GM19455 (cell line): ENCODE data around the gene EVC2.

Experiments
- ATAC-seq: cut with Tn5 transposase; IDR thresholded peaks from one replicate; pipeline ENCODE4 v1.9.1; 2021; ENCODE audit not compliant: unreplicated experiment

The EVC2 gene

GRCh38 chr4:5568336-5568735, 140.0 kb downstream of the EVC2 start:
- ATAC-seq = no peak

GRCh38 chr4:5566991-5567390, 141.4 kb downstream of the EVC2 start:
- ATAC-seq = no peak

DNA sequence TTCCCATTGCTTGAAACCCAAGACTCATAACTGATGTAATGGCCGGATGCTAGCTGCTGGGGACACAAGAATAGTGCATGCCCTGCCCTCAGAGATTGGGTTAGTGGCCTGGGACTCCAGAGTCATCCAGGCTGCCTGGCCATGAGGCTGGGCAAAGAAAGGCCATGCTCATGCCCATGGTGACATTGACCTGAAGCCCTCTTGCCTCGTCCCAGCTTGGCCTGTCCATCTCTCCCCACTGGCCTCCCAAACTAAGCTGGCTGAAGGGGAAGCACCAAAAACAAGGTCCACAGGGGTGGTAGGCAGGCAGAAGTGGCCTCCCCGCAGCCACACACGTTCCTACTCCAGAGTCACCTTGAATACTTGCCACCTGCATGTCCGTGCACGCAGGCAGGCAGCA, 141.8 kb downstream of the EVC2 start:
- no peak for ATAC-seq

- ATAC-seq = no peak
Observed at GRCh38 chr4:5563856-5564255, 144.5 kb downstream of the EVC2 start.

- no peak for ATAC-seq
Observed at GRCh38 chr4:5562476-5562875, 145.9 kb downstream of the EVC2 start.

GRCh38 chr4:5561286-5561685, 147.1 kb downstream of the EVC2 start:
- ATAC-seq = no peak

DNA sequence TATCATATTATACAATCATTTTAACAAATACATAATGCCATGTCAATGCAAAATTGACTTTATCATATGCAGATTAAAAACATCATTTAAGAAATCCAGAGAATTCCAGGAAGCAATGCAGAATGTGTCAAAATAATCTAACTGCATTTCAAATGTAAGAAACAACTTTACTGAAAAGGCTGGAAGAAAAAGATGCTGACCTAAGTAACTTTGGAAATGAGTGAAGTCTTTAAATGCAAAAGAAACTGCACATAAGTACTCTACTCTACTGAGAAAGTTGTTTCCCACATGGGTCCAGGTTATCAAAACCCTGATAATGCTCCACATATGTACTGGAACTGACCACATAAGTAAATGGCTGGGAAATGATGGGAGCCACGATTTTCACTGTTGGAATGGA, 149.9 kb downstream of the EVC2 start:
- no peak for ATAC-seq

DNA sequence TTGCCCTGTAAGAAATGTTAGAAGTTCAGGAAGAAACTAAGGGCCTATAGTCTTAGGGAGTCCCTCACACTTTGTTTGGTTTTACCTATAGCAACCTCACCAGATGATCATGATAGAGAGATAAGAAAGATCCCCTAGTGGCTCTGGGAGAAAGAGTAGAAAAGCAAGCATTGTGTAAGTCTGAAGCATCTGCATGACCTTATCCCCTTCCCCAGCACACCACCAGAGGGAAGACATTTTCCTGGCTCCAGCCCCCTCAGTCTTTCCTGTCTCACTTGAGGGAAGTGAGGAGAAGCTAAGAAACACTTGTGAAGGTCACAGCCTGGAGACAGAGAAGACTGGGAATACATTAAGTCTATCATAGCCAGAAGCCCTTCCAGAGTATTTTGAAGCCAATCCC, 154.0 kb downstream of the EVC2 start:
- ATAC-seq = no peak

- no peak for ATAC-seq
Observed at GRCh38 chr4:5553801-5554200, 154.6 kb downstream of the EVC2 start.

- no peak for ATAC-seq
Observed at GRCh38 chr4:5552451-5552850, 155.9 kb downstream of the EVC2 start.

GRCh38 chr4:5547651-5548249, 160.6 kb downstream of the EVC2 start:
- ATAC-seq = no peak

DNA sequence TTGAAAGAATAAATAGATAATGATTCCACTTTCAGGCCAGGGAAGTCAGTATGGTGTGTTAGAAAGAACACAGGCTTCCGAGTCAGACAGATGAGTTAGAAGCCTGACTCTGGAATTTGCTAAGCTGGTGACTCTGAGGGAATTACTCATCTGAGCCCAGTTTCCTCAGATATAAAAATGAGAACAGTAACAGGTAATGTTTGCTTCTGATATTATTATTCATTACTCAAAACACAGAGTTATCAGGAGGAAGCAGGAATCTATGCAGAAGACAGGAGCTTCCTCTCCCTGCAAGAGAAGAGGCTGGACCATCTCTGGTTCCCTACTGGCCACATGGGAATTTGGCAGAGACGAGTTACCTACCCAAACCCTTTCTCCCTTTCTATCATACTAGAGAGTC, 163.1 kb downstream of the EVC2 start:
- no peak for ATAC-seq

GRCh38 chr4:5544762-5545161, 163.6 kb downstream of the EVC2 start:
- no peak for ATAC-seq

- no peak for ATAC-seq
Observed at GRCh38 chr4:5543681-5544080, 164.7 kb downstream of the EVC2 start.

- ATAC-seq = no peak
Observed at GRCh38 chr4:5541169-5541568, 167.2 kb downstream of the EVC2 start.

DNA sequence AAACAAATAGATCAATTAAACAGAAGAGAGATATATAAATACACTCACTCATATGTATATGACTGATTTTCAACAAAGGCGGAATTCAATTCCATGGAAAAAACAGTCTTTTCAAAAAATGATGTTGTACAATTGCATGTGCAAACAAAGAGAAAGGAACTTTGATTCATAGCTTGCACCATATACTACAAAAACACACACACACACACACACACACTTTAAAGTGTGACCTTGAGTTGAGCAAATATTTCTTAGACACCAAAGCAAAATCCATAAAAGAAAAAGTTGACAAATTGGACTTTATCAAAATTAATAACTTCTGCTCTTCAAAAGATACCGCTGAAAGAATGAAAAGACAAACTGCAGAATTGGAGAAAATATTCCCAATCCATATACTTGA, 168.8 kb downstream of the EVC2 start:
- no peak for ATAC-seq

- no peak for ATAC-seq
Observed at GRCh38 chr4:5532100-5532499, 176.3 kb downstream of the EVC2 start.

GRCh38 chr4:5528031-5528436, 180.3 kb downstream of the EVC2 start:
- ATAC-seq = no peak

DNA sequence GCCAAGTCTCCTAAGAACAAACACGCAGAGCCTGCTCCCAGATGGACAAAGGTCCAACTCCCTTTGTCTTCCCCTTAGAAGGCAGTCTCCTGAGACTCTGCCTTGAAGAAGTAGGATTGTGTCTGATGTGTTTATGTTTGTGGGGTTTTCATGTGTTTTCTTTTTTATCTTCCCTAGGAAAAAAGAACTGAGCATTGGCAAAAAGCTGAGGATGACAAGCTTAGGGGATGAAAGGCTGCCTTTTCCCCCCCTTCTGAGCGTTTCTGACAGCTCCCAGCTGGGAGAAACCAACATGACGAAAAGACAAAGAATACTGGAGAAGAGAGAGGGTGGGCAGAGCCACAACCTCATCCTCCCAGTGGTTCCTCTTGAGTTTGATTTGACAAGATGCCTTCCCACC, 181.1 kb downstream of the EVC2 start:
- no peak for ATAC-seq

DNA sequence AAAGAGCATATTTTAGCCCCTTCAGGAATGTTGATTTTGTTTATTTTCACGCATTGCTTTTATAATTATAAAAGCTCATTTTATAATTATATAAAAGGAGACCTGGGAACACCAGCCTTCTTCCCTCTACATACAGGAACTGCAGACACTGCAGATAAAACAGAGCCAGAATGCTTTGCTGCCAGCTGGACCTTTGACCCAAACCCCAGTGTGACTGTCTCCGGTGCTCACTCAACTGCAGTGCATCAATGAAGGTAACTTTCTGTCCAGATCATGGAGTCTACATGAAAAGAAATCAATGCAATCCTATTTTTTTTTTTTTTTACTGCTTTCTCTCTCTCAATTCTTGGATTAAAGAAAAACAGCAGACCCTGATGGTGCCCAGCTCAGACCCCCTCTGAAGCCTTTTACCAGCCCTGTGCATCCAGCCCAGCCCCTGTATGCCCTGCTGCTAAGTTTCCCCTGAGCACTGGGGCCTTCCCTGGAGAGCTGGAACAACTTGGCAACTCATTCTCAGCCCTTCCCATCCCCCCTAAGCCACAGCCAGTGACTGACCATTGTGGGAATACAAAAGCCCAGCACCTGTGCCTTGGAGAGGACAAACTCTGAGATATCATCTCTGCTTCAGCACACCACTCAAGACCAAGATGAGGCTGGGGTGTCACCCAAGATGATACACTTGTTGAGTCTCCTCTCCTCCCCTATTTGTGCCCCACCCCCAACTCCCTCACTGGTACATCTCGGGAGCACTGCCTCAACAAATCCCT, 182.1 kb downstream of the EVC2 start:
- no peak for ATAC-seq

DNA sequence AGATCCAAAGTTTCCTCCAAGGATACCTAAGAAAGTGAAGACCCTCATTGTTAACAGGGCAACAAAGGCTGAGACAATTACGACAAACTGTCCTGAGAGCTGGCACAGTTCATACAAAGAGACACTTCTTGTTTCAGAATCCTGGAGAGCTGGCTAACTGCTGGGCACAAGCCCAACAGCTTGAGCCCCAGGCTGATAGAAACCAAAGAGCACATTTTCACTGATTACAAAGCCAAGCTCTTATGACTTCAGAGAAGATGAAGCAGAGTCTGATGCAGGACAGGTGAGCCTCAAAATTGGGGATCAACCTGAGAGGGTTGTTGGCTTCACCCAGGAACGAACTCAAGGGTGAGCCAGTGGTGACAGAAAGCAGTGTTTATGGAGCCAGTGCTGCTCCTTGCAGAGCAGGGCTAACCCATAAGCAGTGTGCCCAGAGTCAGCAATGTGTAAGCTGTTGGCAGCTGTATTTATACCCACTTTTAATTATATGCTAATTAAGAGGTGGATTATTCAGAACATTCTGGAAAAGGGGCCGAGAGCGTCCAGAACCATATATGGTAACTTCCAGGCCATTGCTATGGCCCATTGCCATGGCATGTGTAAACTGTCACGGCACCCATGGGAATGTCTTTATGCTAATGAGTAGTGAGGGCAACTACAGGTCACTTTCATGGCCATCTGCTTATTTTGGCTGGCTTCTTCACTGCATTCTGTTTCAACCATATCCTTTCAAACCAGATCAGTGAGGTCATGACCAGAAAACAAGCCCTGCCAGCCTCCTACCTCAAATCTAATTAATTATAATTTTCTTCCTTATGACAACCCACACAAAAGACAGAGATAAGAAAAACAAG, 183.7 kb downstream of the EVC2 start:
- ATAC-seq = no peak

- ATAC-seq = no peak
Observed at GRCh38 chr4:5517372-5517771, 191.0 kb downstream of the EVC2 start.
